ENCODE measurements around the gene GLB1L3.
"Not testable (repeated sequence)": the region's sequence is repeated elsewhere in the genome, so short reads cannot be mapped to it uniquely, and the experiment has no call there.

GLB1L3 gene

GRCh38 chr11:134317103-134317502 is 40.9 kb downstream of the GLB1L3 start:
- no peak for DNase-seq

GRCh38 chr11:134321373-134321772 is 45.2 kb downstream of the GLB1L3 start:
- DNase-seq: not testable (repeated sequence)

GRCh38 chr11:134322553-134322952 is 46.4 kb downstream of the GLB1L3 start:
- no peak for DNase-seq

GRCh38 chr11:134328433-134328832 is 52.3 kb downstream of the GLB1L3 start:
- no peak for DNase-seq

GRCh38 chr11:134330611-134331353 is 54.6 kb downstream of the GLB1L3 start:
- no peak for DNase-seq

- peak; percentile 62 to 85 (median 70) for DNase-seq
Observed at GRCh38 chr11:134331354-134332188, 55.4 kb downstream of the GLB1L3 start, which contains the start of gene GLB1L2. GLB1L2 (plus strand) TSS chr11:134331988; CDS start chr11:134332062, 74 bp downstream.

- DNase-seq: peak in 2 of 5 experiments; percentile 11 to 21
Observed at GRCh38 chr11:134332189-134332631, 56.0 kb downstream of the GLB1L3 start.

GRCh38 chr11:134332782-134333181 is 56.6 kb downstream of the GLB1L3 start:
- DNase-seq: no peak

- DNase-seq: no peak
Observed at GRCh38 chr11:134333312-134333711, 57.1 kb downstream of the GLB1L3 start.

- DNase-seq: no peak
Observed at GRCh38 chr11:134333946-134334345, 57.8 kb downstream of the GLB1L3 start.

- no peak for DNase-seq
Observed at GRCh38 chr11:134334796-134335571, 58.8 kb downstream of the GLB1L3 start.

- no peak for DNase-seq
Observed at GRCh38 chr11:134337051-134337450, 60.9 kb downstream of the GLB1L3 start.

GRCh38 chr11:134338068-134338467 is 61.9 kb downstream of the GLB1L3 start:
- no peak for DNase-seq

GRCh38 chr11:134338654-134339053 is 62.5 kb downstream of the GLB1L3 start:
- no peak for DNase-seq

GRCh38 chr11:134339756-134340155 is 63.6 kb downstream of the GLB1L3 start:
- no peak for DNase-seq

GRCh38 chr11:134340354-134340964 is 64.3 kb downstream of the GLB1L3 start:
- no peak for DNase-seq

- no peak for DNase-seq
Observed at GRCh38 chr11:134341805-134342571, 65.8 kb downstream of the GLB1L3 start.

GRCh38 chr11:134342572-134343340 is 66.6 kb downstream of the GLB1L3 start:
- DNase-seq: no peak

GRCh38 chr11:134343646-134344045 is 67.5 kb downstream of the GLB1L3 start:
- DNase-seq: no peak

- not testable (repeated sequence) for DNase-seq
Observed at GRCh38 chr11:134344497-134345236, 68.5 kb downstream of the GLB1L3 start.

All from T-helper 2 cell (primary cell).